ENCODE measurements around the gene RIBC2.

GRCh38 chr22:45376703-45377102 is 36.8 kb upstream of the RIBC2 start:
- TF ChIP-seq CTCF (IDR thresholded peaks at IDR 0.05) (no peak), POLR2A (IDR thresholded peaks at IDR 0.05) (no peak), POLR2AphosphoS5 (IDR thresholded peaks at IDR 0.05) (no peak)
